A549 (cell line): ENCODE data around the gene COA7. TPM values are rescaled to one million over a fixed set of nuclear protein-coding genes. Genes with fewer than 3 reads are reported as not detected.

Experiments
- ATAC-seq, 2 experiments: fragments of 200-7000 bp in 1 of 2; fragments of >200 bp in 1 of 2; cut with Nextera tagmentation in 1 of 2; cut with Tn5 transposase in 1 of 2; 3 replicates each; pipeline versions ENCODE4 v1.8.0 to v1.9.1; 2018 to 2020; ENCODE audit warnings: mild to moderate bottlenecking in 1 of 2, moderate library complexity in 1 of 2
- CTCF ChIA-PET: fragments of 300-600 bp; sonication (Branson Sonifier 250); formaldehyde crosslinking; extraction: SDS; loops from one replicate; lab custom pipeline; 2021; ENCODE audit warnings: antibody characterized with exemption, inconsistent platforms; lab: Yijun Ruan, JAX
- POLR2A ChIA-PET: fragments of 350-600 bp; formaldehyde crosslinking; extraction: SDS; loops from one replicate; lab custom pipeline; 2021; ENCODE audit warnings: antibody characterized with exemption, inconsistent platforms; lab: Yijun Ruan, JAX
- DNase-seq, 2 experiments: peaks; one replicate each; pipeline versions ENCODE4 v3.0.0 to v3.0.0-alpha.2; 2011 to 2016; ENCODE audit warnings: low read depth in 1 of 2, low spot score in 1 of 2
- FAIRE-seq: peaks from 2 replicates; lab custom pipeline; 2011; peaks lifted over from hg19 to GRCh38; lab: Jason Lieb, UNC
- H3K27ac ChIP-seq, 2 experiments: fragments of >200 bp; sonication (Bioruptor Twin); formaldehyde crosslinking; 3 replicates each; pipeline ENCODE4 v1.5.1; 2016 to 2017
- H3K4me1 ChIP-seq: fragments of >200 bp; sonication (Bioruptor Twin); formaldehyde crosslinking; 3 replicates; pipeline ENCODE4 v1.6.1; 2016
- H3K4me2 ChIP-seq: fragments of >200 bp; sonication (Bioruptor Twin); formaldehyde crosslinking; 3 replicates; pipeline ENCODE4 v1.6.1; 2016
- H3K4me3 ChIP-seq: fragments of >200 bp; sonication (Bioruptor Twin); formaldehyde crosslinking; 3 replicates; pipeline ENCODE4 v1.5.1; 2016
- H3K9me3 ChIP-seq: fragments of >200 bp; sonication (Bioruptor Twin); formaldehyde crosslinking; 3 replicates; pipeline ENCODE4 v1.6.1; 2016
- BCL3 ChIP-seq: fragments of >200 bp; sonication (Bioruptor Twin); formaldehyde crosslinking; IDR thresholded peaks from 3 replicates; pipeline ENCODE4 v1.6.1; 2016
- CBX2 ChIP-seq: fragments of 200-600 bp; sonication (generic); IDR thresholded peaks from 2 replicates; pipeline ENCODE4 v1.6.1; 2016; ENCODE audit warnings: low read depth, mild to moderate bottlenecking, borderline replicate concordance
- EP300 ChIP-seq, 2 experiments: fragments of >200 bp; sonication (Bioruptor Twin); formaldehyde crosslinking; IDR thresholded peaks; 2 replicates in 1 of 2; 3 replicates in 1 of 2; pipeline ENCODE4 v1.6.1; 2016 to 2017
- FOSB ChIP-seq: fragments of 250-450 bp; sonication (Bioruptor Pico); IDR thresholded peaks from 2 replicates; pipeline ENCODE4 v1.5.0; 2020; ENCODE audit warnings: mild to moderate bottlenecking, moderate library complexity
- FOXS1 ChIP-seq: fragments of 250-450 bp; sonication (Bioruptor Pico); IDR thresholded peaks from 2 replicates; pipeline ENCODE4 v1.5.0; 2020; ENCODE audit warnings: mild to moderate bottlenecking, moderate library complexity
- GATA3 ChIP-seq: IDR thresholded peaks from 2 replicates; pipeline ENCODE4 v1.6.1; 2012; ENCODE audit warnings: borderline replicate concordance
- HMGXB4 ChIP-seq: fragments of 250-450 bp; sonication (Bioruptor Pico); IDR thresholded peaks from 2 replicates; pipeline ENCODE4 v1.5.0; 2021; ENCODE audit warnings: mild to moderate bottlenecking, moderate library complexity, borderline replicate concordance
- HOXA7 ChIP-seq: fragments of 250-450 bp; sonication (Bioruptor Pico); IDR thresholded peaks from 2 replicates; pipeline ENCODE4 v1.5.0; 2020; ENCODE audit warnings: mild to moderate bottlenecking, moderate library complexity
- JUN ChIP-seq, 2 experiments: fragments of >200 bp; sonication (Bioruptor Twin); formaldehyde crosslinking; IDR thresholded peaks; 2 replicates in 1 of 2; 3 replicates in 1 of 2; pipeline ENCODE4 v1.6.1; 2016 to 2017
- JUNB ChIP-seq: fragments of >200 bp; sonication (Bioruptor Twin); formaldehyde crosslinking; IDR thresholded peaks from 2 replicates; pipeline ENCODE4 v1.6.1; 2016
- KDM5A ChIP-seq: fragments of 200-600 bp; sonication (generic); IDR thresholded peaks from 2 replicates; pipeline ENCODE4 v1.6.1; 2016; ENCODE audit warnings: antibody characterized with exemption, mild to moderate bottlenecking
- MAFK ChIP-seq: fragments of 450-650 bp; IDR thresholded peaks from 2 replicates; pipeline ENCODE4 v1.6.1; 2014; ENCODE audit not compliant: partially characterized antibody
- PHF8 ChIP-seq: fragments of 200-600 bp; sonication (generic); IDR thresholded peaks from 2 replicates; pipeline ENCODE4 v1.6.1; 2016; ENCODE audit warnings: low read depth, mild to moderate bottlenecking, antibody characterized with exemption, moderate library complexity, borderline replicate concordance
- POLR2A ChIP-seq: IDR thresholded peaks from 2 replicates; pipeline ENCODE4 v1.6.1; 2012; ENCODE audit warnings: mild to moderate bottlenecking, low read length
- RARB ChIP-seq: fragments of 250-450 bp; sonication (Bioruptor Pico); IDR thresholded peaks from 2 replicates; pipeline ENCODE4 v1.8.0; 2021; ENCODE audit warnings: mild to moderate bottlenecking, moderate library complexity
- RFX5 ChIP-seq: fragments of 450-650 bp; IDR thresholded peaks from 2 replicates; pipeline ENCODE4 v1.7.1; 2014; ENCODE audit warnings: antibody characterized with exemption, mild to moderate bottlenecking, moderate library complexity
- SREBF2 ChIP-seq: fragments of 450-650 bp; IDR thresholded peaks from 2 replicates; pipeline ENCODE4 v1.6.1; 2014; ENCODE audit warnings: mild to moderate bottlenecking, moderate library complexity
- TP53 ChIP-seq: fragments of 250-450 bp; sonication (Bioruptor Pico); IDR thresholded peaks from 2 replicates; pipeline ENCODE4 v1.5.0; 2021; ENCODE audit warnings: mild to moderate bottlenecking, moderate library complexity
- ZFP36 ChIP-seq: fragments of 450-650 bp; IDR thresholded peaks from 2 replicates; pipeline ENCODE4 v1.6.1; 2014; ENCODE audit warnings: borderline replicate concordance; ENCODE audit not compliant: partially characterized antibody
- ZNF302 ChIP-seq: fragments of 250-450 bp; sonication (Bioruptor Pico); IDR thresholded peaks from 2 replicates; pipeline ENCODE4 v1.9.0; 2021; ENCODE audit warnings: inconsistent platforms, mild to moderate bottlenecking, moderate library complexity
- ZSCAN20 ChIP-seq: fragments of 250-450 bp; sonication (Bioruptor Pico); IDR thresholded peaks from 2 replicates; pipeline ENCODE4 v1.8.0; 2022; ENCODE audit warnings: mild to moderate bottlenecking, moderate library complexity
- WGBS: methylation state at CpG from one replicate; pipeline ENCODE4 v1.1.6; 2017; ENCODE audit errors: missing lambda C conversion rate; 5-methylcytosine and 5-hydroxymethylcytosine counted together
- polyA plus RNA-seq, 4 experiments: library from polyadenylated mRNA; depleted of rRNA in 3 of 4; stranded (reverse); fragments of >200 nt; fragmentation: RNase III in 1 of 4; extraction: RNeasy Plus Mini Kit Qiagen cat#74134 plus additional on column Dnase treatment in 1 of 4; gene quantifications; 2 replicates in 3 of 4; 3 replicates in 1 of 4; pipeline ENCODE4 v1.2.3, GENCODE V29; 2011 to 2017
- TF ChIP-seq, protein P1 (sequence below): fragments of >200 bp; sonication (Bioruptor Twin); formaldehyde crosslinking; IDR thresholded peaks from 3 replicates; pipeline ENCODE4 v1.5.1; 2016

The COA7 gene
- polyA plus RNA-seq, 2 of the 4 experiments (the other 2 are of a cell fraction) = 18.1 to 22.0 TPM

GRCh38 chr1:52727114-52727586 is 29.0 kb upstream of the COA7 start:
- H3K9me3 ChIP-seq = no peaks in the 10 kb centered on the region
- FAIRE-seq (no peak), DNase-seq (peak in 1 of 2 experiments; percentile 10), ATAC-seq (peak in 1 of 2 experiments; percentile 16; a peak in 2 of 6 replicates)
- H3K4me2 ChIP-seq = peak overlapping the region; percentile 98
- no peak for TF ChIP-seq RARB (CRISPR knock-in tag)
- no peak for TF ChIP-seq SREBF2
- peaks cover 17% of the 10 kb centered on the region; the same call in 2 of the 3 replicates for H3K4me1 ChIP-seq
- peak overlapping the region; percentile 95 for H3K27ac ChIP-seq
- ChIA-PET CTCF (interaction anchor here (1.1 kb wide), 1 partner anchor 21 kb away, joined by 3 read pairs; no protein-coding TSS in a partner anchor), POLR2A (interaction anchor here (1.3 kb wide), 1 partner anchor 115 kb away, joined by 3 read pairs; the partner anchor contains the start of gene ZYG11A)
- under 1% methylated on average over 14 of the region's 14 CpGs for WGBS
- H3K4me3 ChIP-seq = peak overlapping the region; percentile 97

GRCh38 chr1:52726265-52727113 is 28.3 kb upstream of the COA7 start, which contains the start of gene ZYG11B:
Gene ZYG11B (plus strand): TSS chr1:52726453. CDS start chr1:52726654, 201 bp downstream.
- ChIA-PET CTCF (interaction anchor here (1.1 to 1.5 kb wide), 2 partner anchors 13 to 21 kb away, joined by 3 read pairs; no protein-coding TSS in a partner anchor), POLR2A (interaction anchor here (0.6 to 1.3 kb wide), 4 partner anchors 12 to 116 kb away, joined by 3 to 6 read pairs (median 4); partner anchors contain the start of gene ZYG11A)
- under 1% methylated on average over 25 of the region's 59 CpGs for WGBS
- Histone ChIP-seq H3K4me1 (peaks cover 17% of the 10 kb centered on the region; the same call in 2 of the 3 replicates), H3K27ac (peak within 1 kb of the TSS; percentile 95), H3K9me3 (no peaks in the 10 kb centered on the region), H3K4me3 (peak within 1 kb of the TSS; percentile 97), H3K4me2 (peak within 1 kb of the TSS; percentile 98)
- TF ChIP-seq BCL3 = no peak
- TF ChIP-seq FOXS1 = no peak
- TF ChIP-seq, protein P1, sequence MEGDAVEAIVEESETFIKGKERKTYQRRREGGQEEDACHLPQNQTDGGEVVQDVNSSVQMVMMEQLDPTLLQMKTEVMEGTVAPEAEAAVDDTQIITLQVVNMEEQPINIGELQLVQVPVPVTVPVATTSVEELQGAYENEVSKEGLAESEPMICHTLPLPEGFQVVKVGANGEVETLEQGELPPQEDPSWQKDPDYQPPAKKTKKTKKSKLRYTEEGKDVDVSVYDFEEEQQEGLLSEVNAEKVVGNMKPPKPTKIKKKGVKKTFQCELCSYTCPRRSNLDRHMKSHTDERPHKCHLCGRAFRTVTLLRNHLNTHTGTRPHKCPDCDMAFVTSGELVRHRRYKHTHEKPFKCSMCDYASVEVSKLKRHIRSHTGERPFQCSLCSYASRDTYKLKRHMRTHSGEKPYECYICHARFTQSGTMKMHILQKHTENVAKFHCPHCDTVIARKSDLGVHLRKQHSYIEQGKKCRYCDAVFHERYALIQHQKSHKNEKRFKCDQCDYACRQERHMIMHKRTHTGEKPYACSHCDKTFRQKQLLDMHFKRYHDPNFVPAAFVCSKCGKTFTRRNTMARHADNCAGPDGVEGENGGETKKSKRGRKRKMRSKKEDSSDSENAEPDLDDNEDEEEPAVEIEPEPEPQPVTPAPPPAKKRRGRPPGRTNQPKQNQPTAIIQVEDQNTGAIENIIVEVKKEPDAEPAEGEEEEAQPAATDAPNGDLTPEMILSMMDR = no peak
- TF ChIP-seq ZFP36 = no peak
- no peak for TF ChIP-seq HMGXB4 (CRISPR knock-in tag)
- TF ChIP-seq CBX2 = no peak
- TF ChIP-seq JUNB = no peak
- TF ChIP-seq POLR2A = peak; percentile 55
- no peak for TF ChIP-seq RFX5
- peak; percentile 51; the same call in 1 of the 2 replicates for TF ChIP-seq PHF8
- TF ChIP-seq JUN (IDR thresholded peaks at IDR 0.05) = peak in 1 of 2 experiments; percentile 71; a peak in 2 of 5 replicates
- no peak for TF ChIP-seq GATA3
- TF ChIP-seq EP300 (IDR thresholded peaks at IDR 0.05) = no peak
- TF ChIP-seq MAFK = no peak
- no peak for TF ChIP-seq FOSB (CRISPR knock-in tag)
- TF ChIP-seq ZNF302 (CRISPR knock-in tag) = no peak
- no peak for TF ChIP-seq HOXA7 (CRISPR knock-in tag)
- no peak for TF ChIP-seq ZSCAN20 (CRISPR knock-in tag)
- no peak for TF ChIP-seq TP53 (CRISPR knock-in tag)
- no peak for TF ChIP-seq KDM5A
- FAIRE-seq (no peak), ATAC-seq (peak; percentile 95 to 98), DNase-seq (peak; percentile 74 to 89)
